Stimulated activated CD8-positive, alpha-beta memory T cell treated with anti-CD3 and anti-CD28 coated beads, Interleukin-15, amount 100 ng/mL, for 48 hours (primary cell): Measurements from ENCODE around the gene ATP2A2.
"Not testable (repeated sequence)": the region's sequence is repeated elsewhere in the genome, so short reads cannot be mapped to it uniquely, and the experiment has no call there.

Source experiments
- DNase-seq, 2 donors: peaks; one replicate each; pipeline ENCODE4 v3.0.0-alpha.2; 2020; ENCODE audit warnings: low read depth in 2 of 2

Gene ATP2A2

DNA sequence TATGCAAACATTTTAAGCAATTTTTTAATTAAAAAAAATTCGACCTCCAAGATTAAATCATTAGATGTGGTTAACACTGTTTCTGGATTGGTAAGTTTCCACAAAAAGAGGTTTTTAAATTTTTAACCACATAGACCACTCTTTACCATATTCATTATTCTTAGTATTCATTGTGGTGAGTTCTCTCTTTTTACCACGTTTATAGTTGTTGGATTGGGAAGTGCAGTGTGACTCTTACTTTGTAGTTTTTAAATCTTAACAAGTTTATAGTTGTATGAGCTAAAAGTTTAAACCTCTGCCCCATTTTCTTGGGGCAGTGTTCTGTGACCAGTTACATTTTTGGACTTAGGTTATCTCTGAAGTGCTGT lies 8.6 kb downstream of the ATP2A2 start:
- DNase-seq: no peak

DNA sequence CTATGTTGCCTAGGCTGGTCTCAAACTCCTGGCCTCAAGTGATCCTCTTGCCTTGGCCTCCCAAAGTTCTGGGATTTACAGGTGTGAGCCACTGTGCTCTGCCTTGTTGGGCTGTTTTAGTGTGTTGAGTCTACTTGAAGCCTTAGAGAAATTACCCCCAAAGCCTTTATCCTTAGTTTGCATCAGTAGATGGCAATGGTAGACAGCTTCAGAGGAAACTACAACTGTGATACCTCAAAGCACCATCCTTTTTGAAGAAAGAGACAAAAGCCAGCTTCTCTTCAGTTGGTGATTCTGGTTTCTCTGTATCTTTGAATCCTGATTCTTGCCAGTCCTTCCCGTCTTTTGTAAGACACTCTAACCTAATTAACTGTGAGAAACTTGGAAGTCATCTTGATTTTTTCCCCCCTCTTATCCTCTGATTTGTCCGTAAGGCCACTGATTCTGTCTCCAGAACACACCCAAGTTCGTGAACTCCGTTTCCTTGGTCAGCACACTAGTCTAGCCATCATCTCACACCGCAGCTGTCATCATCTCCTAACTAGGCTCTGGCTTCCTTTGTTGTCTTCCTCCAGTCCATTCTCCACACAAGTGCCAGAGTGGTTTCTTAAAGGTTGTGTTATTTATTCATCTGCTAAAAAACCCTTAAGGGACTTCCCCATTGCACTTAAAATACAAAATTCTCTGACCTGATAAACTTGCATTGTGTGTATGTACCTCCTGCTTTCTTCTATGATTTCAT lies 20.2 kb downstream of the ATP2A2 start:
- DNase-seq: no peak

- DNase-seq: no peak
Observed at GRCh38 chr12:110304061-110304551, 23.1 kb downstream of the ATP2A2 start.

DNA sequence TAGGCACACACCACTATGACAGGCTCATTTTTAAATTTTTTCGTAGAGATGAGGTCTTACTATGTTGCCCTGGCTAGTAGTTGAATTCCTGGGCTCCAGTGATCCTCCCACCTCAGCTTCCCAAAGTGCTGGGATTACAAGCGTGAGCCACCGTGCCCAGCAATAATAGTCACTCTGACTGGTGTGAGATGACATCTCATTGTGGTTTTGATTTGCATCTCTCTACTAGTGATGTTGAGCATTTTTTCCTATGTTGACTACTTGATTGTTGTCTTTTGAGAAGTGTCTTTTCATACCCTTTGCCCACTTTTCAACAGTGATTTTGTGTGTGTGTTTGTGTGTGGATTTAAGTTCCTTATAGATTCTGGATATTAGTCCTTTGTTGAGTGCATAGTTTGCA lies 26.3 kb downstream of the ATP2A2 start:
- DNase-seq: no peak

- no peak for DNase-seq
Observed at GRCh38 chr12:110310763-110311162, 29.7 kb downstream of the ATP2A2 start.

DNA sequence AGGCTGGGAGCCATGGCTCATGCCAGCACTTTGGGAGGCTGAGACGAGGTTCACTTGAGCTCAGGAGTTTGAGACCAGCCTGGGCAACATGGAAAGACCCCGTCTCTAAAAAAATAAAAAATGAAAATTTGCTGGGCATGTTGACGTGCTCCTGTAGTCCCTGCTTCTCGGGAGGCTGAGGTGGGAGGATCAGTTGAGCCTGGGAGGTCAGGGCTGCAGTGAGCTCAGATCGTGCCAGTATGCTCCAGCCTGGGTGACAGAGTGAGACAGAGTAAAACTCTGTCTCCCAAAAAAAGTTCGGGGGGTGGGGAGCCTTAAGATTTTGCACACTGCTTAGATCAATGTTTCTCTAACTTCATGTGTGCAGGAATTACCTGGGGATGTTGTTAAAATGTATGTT lies 30.9 kb downstream of the ATP2A2 start:
- DNase-seq: no peak

- no peak for DNase-seq
Observed at GRCh38 chr12:110312581-110313360, 31.7 kb downstream of the ATP2A2 start.

GRCh38 chr12:110314308-110314707 lies 33.3 kb downstream of the ATP2A2 start:
- DNase-seq: no peak

DNA sequence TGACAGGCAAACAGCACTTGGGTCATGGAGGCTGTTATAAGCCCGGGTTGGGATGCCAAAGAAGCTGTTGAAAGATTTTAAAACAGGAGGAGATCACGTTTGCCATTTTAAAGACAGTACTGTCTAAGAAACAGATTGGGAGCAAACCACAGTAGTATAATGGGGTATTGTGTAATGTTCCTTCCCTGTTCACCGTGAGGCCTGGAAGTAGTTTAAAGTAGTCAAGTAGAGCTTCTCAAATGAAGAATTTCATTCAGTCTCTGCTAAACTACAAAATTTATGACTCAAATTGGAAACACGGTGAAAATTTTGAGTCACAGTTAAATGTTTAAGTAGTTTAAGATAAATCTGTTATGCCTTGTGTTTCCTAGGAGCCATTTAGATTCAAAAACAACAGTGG lies 35.8 kb downstream of the ATP2A2 start:
- DNase-seq: no peak

DNA sequence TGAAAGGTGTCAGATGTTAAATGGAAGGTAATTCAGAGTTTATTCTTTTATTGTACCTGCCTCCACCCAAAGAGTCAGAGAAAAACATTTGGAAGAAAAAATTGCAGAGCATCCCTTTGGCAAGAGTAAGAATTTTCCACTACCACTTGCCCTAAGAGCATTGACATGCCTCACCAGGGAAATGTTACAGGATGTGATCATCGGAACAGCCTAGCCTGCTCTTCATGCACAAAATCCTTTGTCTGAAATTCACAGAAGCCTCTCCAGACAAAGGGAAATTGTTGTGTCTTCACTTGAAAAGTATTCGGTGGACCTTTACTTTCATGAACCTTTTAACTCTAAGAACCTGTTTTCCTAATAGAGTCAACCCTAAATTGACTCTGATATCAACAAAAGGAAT lies 36.9 kb downstream of the ATP2A2 start:
- no peak for DNase-seq

DNA sequence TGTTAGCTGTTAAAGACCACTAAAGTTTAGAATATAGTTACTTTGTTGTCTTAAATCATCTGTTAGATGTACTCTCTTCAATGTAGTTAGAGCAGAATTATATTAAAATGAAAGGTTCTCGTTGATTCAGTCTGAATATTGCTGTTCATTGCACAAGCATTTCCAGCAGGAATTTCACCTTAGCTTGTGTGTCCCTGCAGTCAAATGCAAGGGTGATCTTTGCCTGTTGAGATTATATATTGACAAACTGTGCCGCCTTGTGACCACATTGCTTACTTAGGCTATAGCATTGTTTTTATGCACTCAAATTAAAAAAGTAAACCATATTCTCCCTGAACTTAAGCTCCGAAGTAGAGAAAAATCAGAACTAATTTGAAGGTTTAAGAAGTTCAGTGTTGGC lies 39.5 kb downstream of the ATP2A2 start:
- DNase-seq: no peak

DNA sequence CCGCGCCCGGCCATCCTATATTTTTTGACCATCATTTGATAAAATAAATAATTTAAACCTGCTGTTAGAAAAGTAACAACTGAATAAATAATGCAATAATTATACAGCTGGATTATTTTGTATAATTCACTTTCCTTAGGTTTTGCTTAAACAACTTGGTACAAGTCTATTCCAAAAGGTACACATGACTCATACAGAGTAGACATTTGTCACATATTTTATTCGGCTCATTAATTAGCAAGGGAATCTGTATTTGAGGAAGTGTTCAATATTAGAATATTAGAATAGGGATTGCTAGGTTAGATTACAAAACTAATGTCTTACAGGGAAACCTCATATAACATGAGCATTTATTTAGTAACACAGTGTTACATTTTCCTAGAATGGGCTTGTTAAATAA lies 48.7 kb downstream of the ATP2A2 start:
- DNase-seq: no peak

DNA sequence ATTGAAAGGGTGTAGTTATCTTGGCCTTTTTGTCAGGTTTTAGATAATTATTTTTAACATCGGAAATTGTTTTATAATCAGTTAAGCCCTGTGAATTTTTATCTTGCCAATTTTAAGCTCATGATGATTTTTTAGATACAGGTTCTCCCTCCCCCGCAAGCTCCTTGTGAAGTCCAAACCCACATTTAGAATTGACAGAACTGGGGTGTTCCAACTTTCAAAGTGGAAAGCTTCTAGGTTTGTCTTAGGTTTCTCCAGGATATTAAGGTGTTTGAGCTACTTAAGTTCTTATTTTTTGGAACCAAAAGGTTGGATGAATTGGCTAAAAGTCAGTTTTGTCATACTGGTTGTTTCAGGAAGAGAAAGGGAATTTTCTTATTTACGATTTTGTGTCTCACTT lies 49.1 kb downstream of the ATP2A2 start:
- DNase-seq: no peak

- DNase-seq: no peak
Observed at GRCh38 chr12:110330544-110330943, 49.5 kb downstream of the ATP2A2 start.

DNA sequence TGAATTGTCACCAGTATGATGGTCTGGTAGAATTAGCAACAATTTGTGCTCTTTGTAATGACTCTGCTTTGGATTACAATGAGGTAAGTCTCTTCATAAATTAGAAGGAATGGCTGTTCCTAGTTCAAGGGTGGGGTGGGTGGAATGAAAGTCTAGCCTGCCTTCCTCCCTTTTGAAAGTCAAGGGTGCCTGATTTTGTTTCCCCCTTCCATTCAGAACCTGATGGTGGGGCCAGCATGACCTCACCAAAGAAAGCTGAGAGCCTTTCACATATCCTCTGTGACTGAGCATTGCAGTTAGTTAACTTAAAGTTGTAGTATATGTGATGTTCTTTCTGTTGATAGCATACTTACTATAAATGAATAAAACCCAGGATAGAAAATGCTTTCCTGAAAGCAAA lies 52.2 kb downstream of the ATP2A2 start:
- no peak for DNase-seq

DNA sequence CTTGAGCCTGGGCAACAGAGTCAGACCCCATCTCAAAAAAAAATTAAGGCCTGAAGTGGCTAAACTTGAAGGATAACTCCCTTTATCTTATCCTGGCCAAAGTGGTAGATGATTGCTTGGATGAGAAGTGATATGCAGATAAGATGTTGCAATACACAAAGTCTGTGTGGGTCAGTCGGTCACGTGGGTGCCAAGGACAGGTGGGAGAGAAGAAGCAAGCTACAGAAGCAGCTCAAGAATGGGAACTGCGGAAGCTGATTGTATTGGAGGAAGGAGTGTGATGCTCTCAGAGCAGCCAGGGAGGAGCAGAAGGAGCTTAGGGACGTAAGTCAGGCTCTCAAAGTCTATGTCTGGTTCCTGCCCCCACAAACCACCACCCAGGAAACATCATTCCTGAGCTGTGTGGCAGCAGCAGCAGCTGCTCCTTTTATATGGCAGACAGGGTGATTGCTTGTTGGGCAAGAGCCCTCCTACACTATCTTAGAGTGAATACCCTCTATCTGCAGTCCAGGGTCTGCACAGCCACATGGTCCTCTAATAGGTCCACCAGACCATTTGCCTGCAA lies 54.5 kb downstream of the ATP2A2 start:
- no peak for DNase-seq

DNA sequence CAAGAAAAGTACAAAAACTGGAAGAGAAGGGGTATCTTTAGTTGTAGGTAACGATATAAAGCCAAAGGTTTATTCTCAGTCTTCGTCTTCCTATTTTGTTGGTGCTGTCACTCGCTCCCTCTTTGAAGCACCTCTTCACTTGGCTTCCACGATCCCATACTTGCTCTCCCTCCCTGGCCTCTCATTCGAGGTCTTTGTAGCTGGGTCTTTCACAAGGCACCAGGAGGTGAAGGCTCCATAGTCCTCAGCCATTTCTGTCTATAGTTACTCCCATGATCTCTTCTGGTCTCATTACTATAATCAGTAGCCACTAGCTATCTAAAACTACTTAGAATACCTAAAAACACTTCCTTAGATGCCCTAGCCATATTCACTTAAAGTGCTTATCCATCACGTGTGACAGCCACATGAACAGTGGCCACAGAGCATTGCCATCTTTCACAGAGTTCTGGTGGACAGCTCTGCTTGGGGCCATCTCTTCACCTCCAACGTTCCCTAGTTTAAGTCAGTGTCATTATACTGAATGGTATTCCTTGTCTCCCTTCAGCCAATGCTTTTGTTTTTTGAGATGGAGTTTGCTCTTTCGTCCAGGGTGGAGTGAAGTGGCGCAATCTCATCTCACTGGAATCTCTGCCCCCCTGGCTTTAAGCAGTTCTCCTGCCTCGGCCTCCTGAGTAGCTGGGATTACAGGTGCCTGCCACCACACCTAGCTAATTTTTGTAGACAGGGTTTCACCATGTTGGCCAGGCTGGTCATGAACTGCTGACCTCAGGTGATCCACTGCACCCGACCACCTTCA lies 57.1 kb downstream of the ATP2A2 start:
- DNase-seq: no peak

GRCh38 chr12:110338754-110339153 lies 57.7 kb downstream of the ATP2A2 start:
- DNase-seq: no peak

DNA sequence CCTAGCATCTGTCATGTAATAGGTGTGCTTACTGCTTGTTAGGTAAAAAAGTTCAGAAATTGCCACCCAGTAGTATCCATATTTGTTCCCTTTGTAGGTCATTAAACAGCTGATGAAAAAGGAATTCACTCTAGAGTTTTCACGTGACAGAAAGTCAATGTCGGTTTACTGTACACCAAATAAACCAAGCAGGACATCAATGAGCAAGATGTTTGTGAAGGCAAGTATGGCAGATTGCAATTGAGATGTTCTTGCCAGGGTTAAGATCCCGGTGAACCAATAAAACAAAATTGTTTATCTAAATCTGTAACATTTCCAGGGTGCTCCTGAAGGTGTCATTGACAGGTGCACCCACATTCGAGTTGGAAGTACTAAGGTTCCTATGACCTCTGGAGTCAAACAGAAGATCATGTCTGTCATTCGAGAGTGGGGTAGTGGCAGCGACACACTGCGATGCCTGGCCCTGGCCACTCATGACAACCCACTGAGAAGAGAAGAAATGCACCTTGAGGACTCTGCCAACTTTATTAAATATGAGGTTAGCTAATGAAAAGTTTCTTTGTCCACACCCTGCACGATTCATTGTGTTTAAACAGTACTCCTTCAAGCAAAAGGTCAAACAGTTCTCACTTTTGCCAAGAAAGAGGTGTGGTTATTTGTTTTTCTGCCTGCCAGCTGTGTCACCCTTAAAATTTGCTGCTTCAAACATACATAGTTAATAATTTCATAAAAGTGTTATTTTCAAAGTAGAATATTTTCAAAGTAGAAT lies 58.3 kb downstream of the ATP2A2 start:
- no peak for DNase-seq

GRCh38 chr12:110340261-110340660 lies 59.2 kb downstream of the ATP2A2 start:
- DNase-seq: not testable (repeated sequence)

- no peak for DNase-seq
Observed at GRCh38 chr12:110340706-110341105, 59.7 kb downstream of the ATP2A2 start.
